ENCODE results near the gene CLSTN2. TPM values are rescaled to one million over a fixed set of nuclear protein-coding genes. Genes with fewer than 3 reads are reported as not detected.

The CLSTN2 gene
- total and polyA plus RNA-seq, 4 donors, result 0.09 to 2.2 (median 0.55) TPM

DNA sequence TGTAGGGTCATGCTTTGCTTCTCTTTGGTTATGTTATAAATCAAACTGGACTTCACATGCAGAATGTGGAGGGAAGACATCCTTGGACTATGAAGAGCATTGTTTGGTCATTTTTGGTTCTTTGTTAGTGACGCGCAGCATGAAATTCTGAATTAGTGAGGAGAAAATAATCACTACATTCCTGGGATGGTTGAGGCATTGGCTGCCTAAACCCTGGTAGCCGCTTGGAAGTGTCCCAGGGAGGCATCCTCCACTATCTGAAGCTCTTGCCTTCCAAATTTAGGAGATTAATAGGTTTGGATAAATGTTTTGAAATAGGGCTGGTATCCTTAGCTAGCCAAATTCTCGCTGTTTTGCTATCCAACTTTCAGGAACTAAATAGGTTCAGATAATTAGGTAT lies 96.2 kb downstream of the CLSTN2 start:
- TF ChIP-seq RXRA (IDR thresholded peaks at IDR 0.05) (no peak), EGR1 (IDR thresholded peaks at IDR 0.05; ENCODE audit: low read depth in 2 of 2) (no peak), RAD21 (IDR thresholded peaks at IDR 0.05) (no peak), FOXA2 (IDR thresholded peaks at IDR 0.05) (no peak), FOXA1 (IDR thresholded peaks at IDR 0.05) (no peak), JUND (IDR thresholded peaks at IDR 0.05) (no peak), TAF1 (conservative IDR thresholded peaks at IDR 0.05) (no peak), GABPA (IDR thresholded peaks at IDR 0.05 in 1 of 2, conservative IDR thresholded peaks at IDR 0.05 in 1 of 2) (no peak), YY1 (IDR thresholded peaks at IDR 0.05) (no peak), NR2F2 (IDR thresholded peaks at IDR 0.05) (no peak)
- TF ChIP-seq, protein P1, sequence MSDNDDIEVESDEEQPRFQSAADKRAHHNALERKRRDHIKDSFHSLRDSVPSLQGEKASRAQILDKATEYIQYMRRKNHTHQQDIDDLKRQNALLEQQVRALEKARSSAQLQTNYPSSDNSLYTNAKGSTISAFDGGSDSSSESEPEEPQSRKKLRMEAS (IDR thresholded peaks at IDR 0.05), result no peak
- TF ChIP-seq, protein P2, sequence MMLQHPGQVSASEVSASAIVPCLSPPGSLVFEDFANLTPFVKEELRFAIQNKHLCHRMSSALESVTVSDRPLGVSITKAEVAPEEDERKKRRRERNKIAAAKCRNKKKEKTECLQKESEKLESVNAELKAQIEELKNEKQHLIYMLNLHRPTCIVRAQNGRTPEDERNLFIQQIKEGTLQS (IDR thresholded peaks at IDR 0.05), result no peak
- TF ChIP-seq, protein P3, sequence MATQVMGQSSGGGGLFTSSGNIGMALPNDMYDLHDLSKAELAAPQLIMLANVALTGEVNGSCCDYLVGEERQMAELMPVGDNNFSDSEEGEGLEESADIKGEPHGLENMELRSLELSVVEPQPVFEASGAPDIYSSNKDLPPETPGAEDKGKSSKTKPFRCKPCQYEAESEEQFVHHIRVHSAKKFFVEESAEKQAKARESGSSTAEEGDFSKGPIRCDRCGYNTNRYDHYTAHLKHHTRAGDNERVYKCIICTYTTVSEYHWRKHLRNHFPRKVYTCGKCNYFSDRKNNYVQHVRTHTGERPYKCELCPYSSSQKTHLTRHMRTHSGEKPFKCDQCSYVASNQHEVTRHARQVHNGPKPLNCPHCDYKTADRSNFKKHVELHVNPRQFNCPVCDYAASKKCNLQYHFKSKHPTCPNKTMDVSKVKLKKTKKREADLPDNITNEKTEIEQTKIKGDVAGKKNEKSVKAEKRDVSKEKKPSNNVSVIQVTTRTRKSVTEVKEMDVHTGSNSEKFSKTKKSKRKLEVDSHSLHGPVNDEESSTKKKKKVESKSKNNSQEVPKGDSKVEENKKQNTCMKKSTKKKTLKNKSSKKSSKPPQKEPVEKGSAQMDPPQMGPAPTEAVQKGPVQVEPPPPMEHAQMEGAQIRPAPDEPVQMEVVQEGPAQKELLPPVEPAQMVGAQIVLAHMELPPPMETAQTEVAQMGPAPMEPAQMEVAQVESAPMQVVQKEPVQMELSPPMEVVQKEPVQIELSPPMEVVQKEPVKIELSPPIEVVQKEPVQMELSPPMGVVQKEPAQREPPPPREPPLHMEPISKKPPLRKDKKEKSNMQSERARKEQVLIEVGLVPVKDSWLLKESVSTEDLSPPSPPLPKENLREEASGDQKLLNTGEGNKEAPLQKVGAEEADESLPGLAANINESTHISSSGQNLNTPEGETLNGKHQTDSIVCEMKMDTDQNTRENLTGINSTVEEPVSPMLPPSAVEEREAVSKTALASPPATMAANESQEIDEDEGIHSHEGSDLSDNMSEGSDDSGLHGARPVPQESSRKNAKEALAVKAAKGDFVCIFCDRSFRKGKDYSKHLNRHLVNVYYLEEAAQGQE (IDR thresholded peaks at IDR 0.05), result no peak
- TF ChIP-seq, protein P4, sequence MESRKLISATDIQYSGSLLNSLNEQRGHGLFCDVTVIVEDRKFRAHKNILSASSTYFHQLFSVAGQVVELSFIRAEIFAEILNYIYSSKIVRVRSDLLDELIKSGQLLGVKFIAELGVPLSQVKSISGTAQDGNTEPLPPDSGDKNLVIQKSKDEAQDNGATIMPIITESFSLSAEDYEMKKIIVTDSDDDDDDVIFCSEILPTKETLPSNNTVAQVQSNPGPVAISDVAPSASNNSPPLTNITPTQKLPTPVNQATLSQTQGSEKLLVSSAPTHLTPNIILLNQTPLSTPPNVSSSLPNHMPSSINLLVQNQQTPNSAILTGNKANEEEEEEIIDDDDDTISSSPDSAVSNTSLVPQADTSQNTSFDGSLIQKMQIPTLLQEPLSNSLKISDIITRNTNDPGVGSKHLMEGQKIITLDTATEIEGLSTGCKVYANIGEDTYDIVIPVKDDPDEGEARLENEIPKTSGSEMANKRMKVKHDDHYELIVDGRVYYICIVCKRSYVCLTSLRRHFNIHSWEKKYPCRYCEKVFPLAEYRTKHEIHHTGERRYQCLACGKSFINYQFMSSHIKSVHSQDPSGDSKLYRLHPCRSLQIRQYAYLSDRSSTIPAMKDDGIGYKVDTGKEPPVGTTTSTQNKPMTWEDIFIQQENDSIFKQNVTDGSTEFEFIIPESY (IDR thresholded peaks at IDR 0.05), result no peak
- TF ChIP-seq, protein P5, sequence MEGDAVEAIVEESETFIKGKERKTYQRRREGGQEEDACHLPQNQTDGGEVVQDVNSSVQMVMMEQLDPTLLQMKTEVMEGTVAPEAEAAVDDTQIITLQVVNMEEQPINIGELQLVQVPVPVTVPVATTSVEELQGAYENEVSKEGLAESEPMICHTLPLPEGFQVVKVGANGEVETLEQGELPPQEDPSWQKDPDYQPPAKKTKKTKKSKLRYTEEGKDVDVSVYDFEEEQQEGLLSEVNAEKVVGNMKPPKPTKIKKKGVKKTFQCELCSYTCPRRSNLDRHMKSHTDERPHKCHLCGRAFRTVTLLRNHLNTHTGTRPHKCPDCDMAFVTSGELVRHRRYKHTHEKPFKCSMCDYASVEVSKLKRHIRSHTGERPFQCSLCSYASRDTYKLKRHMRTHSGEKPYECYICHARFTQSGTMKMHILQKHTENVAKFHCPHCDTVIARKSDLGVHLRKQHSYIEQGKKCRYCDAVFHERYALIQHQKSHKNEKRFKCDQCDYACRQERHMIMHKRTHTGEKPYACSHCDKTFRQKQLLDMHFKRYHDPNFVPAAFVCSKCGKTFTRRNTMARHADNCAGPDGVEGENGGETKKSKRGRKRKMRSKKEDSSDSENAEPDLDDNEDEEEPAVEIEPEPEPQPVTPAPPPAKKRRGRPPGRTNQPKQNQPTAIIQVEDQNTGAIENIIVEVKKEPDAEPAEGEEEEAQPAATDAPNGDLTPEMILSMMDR (IDR thresholded peaks at IDR 0.05; ENCODE audit: low read depth, low read length, missing input control), result no peak
- H3K9ac ChIP-seq (ENCODE audit: low read depth in 1 of 2, low read length in 2 of 2), result no peak overlapping the region
- no peak overlapping the region for H3K4me3 ChIP-seq (ENCODE audit: low read depth in 1 of 3, low read length in 3 of 3)
- no peaks in the 10 kb centered on the region for H3K36me3 ChIP-seq (ENCODE audit: control insufficient read depth in 4 of 4, insufficient read depth in 3 of 4, low read depth in 1 of 4, low read length in 3 of 4)
- no peak overlapping the region for H3K27ac ChIP-seq (ENCODE audit: low read depth in 1 of 2, low read length in 2 of 2)
- 92% methylated on average over 4 of the region's 4 CpGs for WGBS
- H3K4me1 ChIP-seq (ENCODE audit: control insufficient read depth in 4 of 4, insufficient read depth in 4 of 4, low read length in 3 of 4), result no peaks in the 10 kb centered on the region
- peaks cover 0 to 4% (median 2%) of the 10 kb centered on the region in 4 donors for H3K27me3 ChIP-seq (ENCODE audit: control insufficient read depth in 4 of 4, insufficient read depth in 4 of 4, low read length in 3 of 4)
- H3K9me3 ChIP-seq (ENCODE audit: control insufficient read depth in 4 of 4, low read length in 3 of 4), result peaks cover 0 to 2% (median 0%) of the 10 kb centered on the region in 4 donors
- DNase-seq (ENCODE audit: low spot score), result no peak

DNA sequence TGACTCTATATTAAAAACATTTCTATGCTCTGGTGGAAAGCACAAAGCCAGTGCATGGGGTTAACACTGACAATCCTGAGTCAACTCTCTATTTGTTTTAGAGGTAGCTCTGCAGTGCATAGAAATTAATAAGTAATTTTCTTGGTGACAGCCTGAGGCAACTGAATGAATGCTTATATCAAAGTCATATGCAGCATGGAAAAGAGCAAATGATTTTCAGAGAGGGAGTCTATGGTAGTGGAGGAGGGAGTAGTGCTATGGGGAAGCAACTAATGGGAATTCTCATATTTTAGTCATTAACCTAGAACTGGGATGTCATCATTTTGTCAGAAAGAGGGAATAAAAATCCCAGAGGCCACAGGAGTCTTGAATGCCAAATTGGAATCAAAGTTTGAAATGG lies 99.1 kb downstream of the CLSTN2 start:
- Histone ChIP-seq H3K4me1 (ENCODE audit: control insufficient read depth in 4 of 4, insufficient read depth in 4 of 4, low read length in 3 of 4) (no peaks in the 10 kb centered on the region), H3K27ac (ENCODE audit: low read depth in 1 of 2, low read length in 2 of 2) (no peak overlapping the region), H3K4me3 (ENCODE audit: low read depth in 1 of 3, low read length in 3 of 3) (no peak overlapping the region), H3K9ac (ENCODE audit: low read depth in 1 of 2, low read length in 2 of 2) (no peak overlapping the region), H3K27me3 (ENCODE audit: control insufficient read depth in 4 of 4, insufficient read depth in 4 of 4, low read length in 3 of 4) (peaks cover 0 to 4% (median 2%) of the 10 kb centered on the region in 4 donors), H3K9me3 (ENCODE audit: control insufficient read depth in 4 of 4, low read length in 3 of 4) (peaks cover 0 to 2% (median 0%) of the 10 kb centered on the region in 4 donors), H3K36me3 (ENCODE audit: control insufficient read depth in 4 of 4, insufficient read depth in 3 of 4, low read depth in 1 of 4, low read length in 3 of 4) (no peaks in the 10 kb centered on the region)
- no peak for DNase-seq (ENCODE audit: low spot score)
- no peak for TF ChIP-seq FOXA1 (IDR thresholded peaks at IDR 0.05)
- TF ChIP-seq, protein P1 (IDR thresholded peaks at IDR 0.05), result no peak
- TF ChIP-seq JUND (IDR thresholded peaks at IDR 0.05), result no peak
- no peak for TF ChIP-seq EGR1 (IDR thresholded peaks at IDR 0.05; ENCODE audit: low read depth in 2 of 2)
- TF ChIP-seq YY1 (IDR thresholded peaks at IDR 0.05), result no peak
- TF ChIP-seq FOXA2 (IDR thresholded peaks at IDR 0.05), result no peak
- no peak for TF ChIP-seq RAD21 (IDR thresholded peaks at IDR 0.05)
- no peak for TF ChIP-seq HNF4A (conservative IDR thresholded peaks at IDR 0.05)
- no peak for TF ChIP-seq TAF1 (conservative IDR thresholded peaks at IDR 0.05)
- TF ChIP-seq, protein P4 (IDR thresholded peaks at IDR 0.05), result no peak
- no peak for TF ChIP-seq NR2F2 (IDR thresholded peaks at IDR 0.05)
